ENCODE data around the gene TBXA2R.

Gene TBXA2R

GRCh38 chr19:3618811-3619630, 12.3 kb upstream of the TBXA2R start:
- DNase-seq, result no peak

- peak; percentile 34 to 38 for DNase-seq
These were observed 11.6 kb upstream of the TBXA2R start for GRCh38 chr19:3618144-3618810.

- DNase-seq, result no peak
These were observed 10.8 kb upstream of the TBXA2R start for GRCh38 chr19:3617463-3617862.

GRCh38 chr19:3615524-3616135, 9.0 kb upstream of the TBXA2R start:
- DNase-seq, result no peak

GRCh38 chr19:3614858-3615505, 8.3 kb upstream of the TBXA2R start:
- DNase-seq, result no peak

GRCh38 chr19:3613818-3614661, 7.4 kb upstream of the TBXA2R start:
- no peak for DNase-seq

GRCh38 chr19:3612901-3613741, 6.4 kb upstream of the TBXA2R start:
- no peak for DNase-seq

GRCh38 chr19:3612330-3612729, 5.7 kb upstream of the TBXA2R start:
- DNase-seq, result no peak

GRCh38 chr19:3611841-3612240, 5.2 kb upstream of the TBXA2R start:
- no peak for DNase-seq

- no peak for DNase-seq
These were observed 4.4 kb upstream of the TBXA2R start for GRCh38 chr19:3610745-3611717.

- no peak for DNase-seq
These were observed 3.4 kb upstream of the TBXA2R start for GRCh38 chr19:3609779-3610719.

GRCh38 chr19:3608750-3609322, 2.2 kb upstream of the TBXA2R start:
- no peak for DNase-seq

GRCh38 chr19:3608079-3608641, 1.5 kb upstream of the TBXA2R start:
- DNase-seq, result no peak

- no peak for DNase-seq
These were observed 816 bp upstream of the TBXA2R start for GRCh38 chr19:3607303-3608078.

GRCh38 chr19:3606174-3606689, 443 bp downstream of the TBXA2R start:
- DNase-seq, result no peak

- DNase-seq, result no peak
These were observed 905 bp downstream of the TBXA2R start for GRCh38 chr19:3605770-3606169.

- no peak for DNase-seq
These were observed 1.3 kb downstream of the TBXA2R start for GRCh38 chr19:3605361-3605760.

All from activated CD4-positive, alpha-beta T cell treated with anti-CD3 and anti-CD28 coated beads, Interleukin-2, amount 50 U/mL, for 4 hours (primary cell).